GM19023 (cell line): ENCODE data around the gene NATD1.
A peak's percentile ranks its signal among the peaks of the same experiment; 100 is the strongest.

ENCODE experiments used
- ATAC-seq: cut with Tn5 transposase; IDR thresholded peaks from one replicate; pipeline ENCODE4 v1.9.1; 2021; ENCODE audit warnings: mild to moderate bottlenecking, moderate library complexity; ENCODE audit not compliant: unreplicated experiment

Gene NATD1

GRCh38 chr17:21276264-21276588 is 23.0 kb upstream of the NATD1 start:
- ATAC-seq, result no peak

GRCh38 chr17:21275579-21276263 is 22.5 kb upstream of the NATD1 start:
- peak; percentile 96 for ATAC-seq

GRCh38 chr17:21275047-21275578 is 21.9 kb upstream of the NATD1 start:
- ATAC-seq, result no peak

GRCh38 chr17:21272881-21273792 is 19.9 kb upstream of the NATD1 start:
- no peak for ATAC-seq

- ATAC-seq, result no peak
Measured at GRCh38 chr17:21272250-21272649, 19.0 kb upstream of the NATD1 start.

- no peak for ATAC-seq
Measured at GRCh38 chr17:21271454-21272183, 18.4 kb upstream of the NATD1 start.

- ATAC-seq, result no peak
Measured at GRCh38 chr17:21269394-21269793, 16.2 kb upstream of the NATD1 start.

- ATAC-seq, result no peak
Measured at GRCh38 chr17:21268596-21269188, 15.5 kb upstream of the NATD1 start.

GRCh38 chr17:21263376-21263775 is 10.2 kb upstream of the NATD1 start:
- ATAC-seq, result no peak

GRCh38 chr17:21262259-21262993 is 9.2 kb upstream of the NATD1 start:
- ATAC-seq, result no peak

GRCh38 chr17:21258593-21258992 is 5.4 kb upstream of the NATD1 start:
- no peak for ATAC-seq

- no peak for ATAC-seq
Measured at GRCh38 chr17:21253646-21254441, 634 bp upstream of the NATD1 start.

GRCh38 chr17:21252289-21252795 is 868 bp downstream of the NATD1 start:
- no peak for ATAC-seq

- no peak for ATAC-seq
Measured at GRCh38 chr17:21251337-21252010, 1.7 kb downstream of the NATD1 start.

GRCh38 chr17:21250854-21251253 is 2.4 kb downstream of the NATD1 start:
- ATAC-seq, result no peak

- ATAC-seq, result no peak
Measured at GRCh38 chr17:21249920-21250703, 3.1 kb downstream of the NATD1 start.

- ATAC-seq, result no peak
Measured at GRCh38 chr17:21249086-21249795, 4.0 kb downstream of the NATD1 start.
